HepG2 (cell line): ENCODE data around the gene RBBP8NL. TPM values are rescaled to one million over a fixed set of nuclear protein-coding genes. Genes with fewer than 3 reads are reported as not detected.

Experiments used
- ARID2 ChIP-seq: sonication (generic); formaldehyde crosslinking; IDR thresholded peaks from 2 replicates; pipeline ENCODE4 v1.8.1; 2022; ENCODE audit warnings: mild to moderate bottlenecking, missing genetic modification reagents, borderline replicate concordance
- CBX1 ChIP-seq: IDR thresholded peaks from one replicate; pipeline ENCODE4 v1.6.1; 2016; ENCODE audit warnings: antibody characterized with exemption, low read depth
- DMAP1 ChIP-seq: IDR thresholded peaks from 2 replicates; pipeline ENCODE4 v1.6.1; 2016
- DNMT1 ChIP-seq: sonication (generic); formaldehyde crosslinking; IDR thresholded peaks from 2 replicates; pipeline ENCODE4 v1.5.1; 2020; ENCODE audit warnings: mild to moderate bottlenecking, missing genetic modification reagents
- GATAD1 ChIP-seq: IDR thresholded peaks from 2 replicates; pipeline ENCODE4 v1.6.1; 2016; ENCODE audit warnings: missing genetic modification reagents, missing compliant biosample characterization
- HDAC2 ChIP-seq: sonication (generic); formaldehyde crosslinking; IDR thresholded peaks from 2 replicates; pipeline ENCODE4 v1.4.0; 2020; ENCODE audit warnings: missing genetic modification reagents
- HOXA9 ChIP-seq: sonication (generic); formaldehyde crosslinking; IDR thresholded peaks from 2 replicates; pipeline ENCODE4 v1.8.1; 2022; ENCODE audit warnings: missing genetic modification reagents, mild to moderate bottlenecking, moderate library complexity, borderline replicate concordance
- ISX ChIP-seq: sonication (generic); formaldehyde crosslinking; conservative IDR thresholded peaks from 2 replicates; pipeline ENCODE4 v1.5.0; 2020; ENCODE audit warnings: missing genetic modification reagents
- NCOR1 ChIP-seq: fragments of 200-600 bp; sonication (generic); IDR thresholded peaks from 2 replicates; pipeline ENCODE4 v1.7.0; 2017; ENCODE audit warnings: antibody characterized with exemption, low read length, borderline replicate concordance
- RERE ChIP-seq: IDR thresholded peaks from 2 replicates; pipeline ENCODE4 v1.6.1; 2016; ENCODE audit warnings: low read depth, missing genetic modification reagents, missing compliant biosample characterization
- UBTF ChIP-seq: sonication (generic); formaldehyde crosslinking; IDR thresholded peaks from 2 replicates; pipeline ENCODE4 v1.4.0; 2020; ENCODE audit warnings: mild to moderate bottlenecking, missing genetic modification reagents
- YY1 ChIP-seq: IDR thresholded peaks from 2 replicates; pipeline ENCODE4 v1.6.1; 2011; ENCODE audit warnings: low read length, low read depth, moderate library complexity, mild to moderate bottlenecking; ENCODE audit not compliant: insufficient read depth, insufficient replicate concordance
- ZNF282 ChIP-seq: fragments of 450-650 bp; IDR thresholded peaks from 2 replicates; pipeline ENCODE4 v1.6.1; 2018; ENCODE audit not compliant: partially characterized antibody
- ZNF296 ChIP-seq: sonication (generic); formaldehyde crosslinking; conservative IDR thresholded peaks from 2 replicates; pipeline ENCODE4 v1.5.0; 2020; ENCODE audit warnings: mild to moderate bottlenecking, missing genetic modification reagents
- ZNF30 ChIP-seq: sonication (generic); formaldehyde crosslinking; IDR thresholded peaks from 2 replicates; pipeline ENCODE4 v1.5.0; 2020; ENCODE audit warnings: mild to moderate bottlenecking, missing genetic modification reagents
- ZNF331 ChIP-seq: sonication (generic); formaldehyde crosslinking; IDR thresholded peaks from 2 replicates; pipeline ENCODE4 v1.4.0; 2020; ENCODE audit warnings: missing genetic modification reagents
- ZNF333 ChIP-seq: sonication (generic); formaldehyde crosslinking; IDR thresholded peaks from 2 replicates; pipeline ENCODE4 v1.4.0; 2020; ENCODE audit warnings: mild to moderate bottlenecking, missing genetic modification reagents, borderline replicate concordance
- ZNF335 ChIP-seq: sonication (generic); formaldehyde crosslinking; IDR thresholded peaks from 2 replicates; pipeline ENCODE4 v1.4.0; 2020; ENCODE audit warnings: missing genetic modification reagents
- ZNF337 ChIP-seq: sonication (generic); formaldehyde crosslinking; IDR thresholded peaks from 2 replicates; pipeline ENCODE4 v1.5.1; 2020; ENCODE audit warnings: missing genetic modification reagents, low read depth, mild to moderate bottlenecking, borderline replicate concordance
- ZNF557 ChIP-seq: sonication (generic); formaldehyde crosslinking; IDR thresholded peaks from 2 replicates; pipeline ENCODE4 v1.4.0; 2020; ENCODE audit warnings: missing genetic modification reagents
- ZNF746 ChIP-seq: sonication (generic); formaldehyde crosslinking; IDR thresholded peaks from 2 replicates; pipeline ENCODE4 v1.8.0; 2022; ENCODE audit warnings: mild to moderate bottlenecking, missing genetic modification reagents
- ZNF792 ChIP-seq: IDR thresholded peaks from 2 replicates; pipeline ENCODE4 v1.6.1; 2016
- ZNF891 ChIP-seq: sonication (generic); formaldehyde crosslinking; IDR thresholded peaks from 2 replicates; pipeline ENCODE4 v1.5.0; 2020; ENCODE audit warnings: mild to moderate bottlenecking, missing genetic modification reagents
- ZSCAN29 ChIP-seq: sonication (generic); formaldehyde crosslinking; conservative IDR thresholded peaks from 2 replicates; pipeline ENCODE4 v1.4.0; 2020; ENCODE audit warnings: mild to moderate bottlenecking, missing genetic modification reagents
- polyA plus RNA-seq, 8 experiments: library from polyadenylated mRNA; depleted of rRNA in 3 of 8; stranded (reverse) in 7 of 8; unstranded in 1 of 8; fragments of >200 nt; fragmentation: Illumina TruSeq in 4 of 8; extraction: Trizol in 4 of 8; gene quantifications; 2 replicates each; pipeline versions ENCODE4 v1.2.1 to v1.2.3, GENCODE V29; 2011 to 2016; ENCODE audit warnings: low read depth in 4 of 8, missing spikeins in 1 of 8, mixed read lengths in 1 of 8; ENCODE audit not compliant: insufficient read depth in 1 of 8
- total RNA-seq, 5 experiments: library from RNA; depleted of rRNA; stranded (reverse); fragments of >200 nt; fragmentation: Illumina TruSeq; extraction: Trizol; gene quantifications; 2 replicates each; pipeline ENCODE4 v1.2.3, GENCODE V29; 2016; ENCODE audit warnings: low read depth in 1 of 5

RBBP8NL gene
- total and polyA plus RNA-seq, 2 of the 13 experiments (the other 11 are each of a cell fraction or from before 2014, with no cell fraction given): 0.69 to 0.86 TPM

GRCh38 chr20:62411479-62412193, 15.7 kb downstream of the RBBP8NL start (continued):
- TF ChIP-seq RERE (CRISPR knock-in tag): no peak
- peak; percentile 97 for TF ChIP-seq ARID2 (CRISPR knock-in tag)
- no peak for TF ChIP-seq ZNF891 (CRISPR knock-in tag)
- TF ChIP-seq YY1: peak; percentile 82
- TF ChIP-seq ZNF296: no peak
- peak; percentile 79; the same call in 1 of the 2 replicates for TF ChIP-seq ZNF557 (CRISPR knock-in tag)
- 0 out of 2 replicates have a peak, but pooled peaks have one; percentile 62 for TF ChIP-seq NCOR1
- TF ChIP-seq ZSCAN29 (CRISPR knock-in tag): peak; percentile 58; the same call in 1 of the 2 replicates
- peak; percentile 68; the same call in 1 of the 2 replicates for TF ChIP-seq ZNF792 (CRISPR knock-in tag)
- TF ChIP-seq ZNF746 (CRISPR knock-in tag): peak; percentile 75
- TF ChIP-seq CBX1: no peak
- TF ChIP-seq ZNF331 (CRISPR knock-in tag): peak; percentile 58; the same call in 1 of the 2 replicates
- TF ChIP-seq GATAD1: no peak; the same call in none of the 2 replicates
- TF ChIP-seq ZNF335 (CRISPR knock-in tag): no peak
- no peak for TF ChIP-seq HOXA9
- TF ChIP-seq ZNF30 (CRISPR knock-in tag): no peak
- TF ChIP-seq UBTF (CRISPR knock-in tag): no peak; the same call in 1 of the 2 replicates
- TF ChIP-seq ZNF282: no peak
- TF ChIP-seq HDAC2 (CRISPR knock-in tag): peak; percentile 82; the same call in 1 of the 2 replicates
- peak; percentile 75; the same call in 1 of the 2 replicates for TF ChIP-seq ZNF333 (CRISPR knock-in tag)
- TF ChIP-seq DMAP1 (CRISPR knock-in tag): peak; percentile 55; the same call in 1 of the 2 replicates
- TF ChIP-seq ISX (CRISPR knock-in tag): no peak
- TF ChIP-seq ZNF337 (CRISPR knock-in tag): no peak
- TF ChIP-seq DNMT1 (CRISPR knock-in tag): no peak; the same call in 1 of the 2 replicates
